Posterior vena cava (tissue), 2 donors: ENCODE results near the gene LGR6. TPM values are rescaled to one million over a fixed set of nuclear protein-coding genes. Genes with fewer than 3 reads are reported as not detected.

Experiments
- DNase-seq: peaks from one replicate; pipeline ENCODE4 v3.0.0-alpha.2; 2020; ENCODE audit warnings: low spot score
- intact Hi-C, 2 donors: fragments of 100-400 bp; cut with DNase I; formaldehyde crosslinking; loops; one replicate each; pipeline versions ENCODE4 v1.14.1 to v1.14.2; 2022 to 2023
- total RNA-seq, 2 donors: library from RNA; stranded (reverse); fragmentation: NEBNext Ultra II Directional; extraction: Animal tissue kit (Norgen Biotek cat#: 25700); gene quantifications; one replicate each; pipeline ENCODE4 v1.2.1, GENCODE V29; 2021
- donor health status: DM: yes; HTN: yes; CAD: no.
- donor health status: DM: yes; HTN: yes; CAD: no.

LGR6 gene
- total RNA-seq, 2 donors from 2014 or later, result 0.28 to 0.43 TPM

- peak; percentile 26 for DNase-seq
- intact Hi-C loops, result no loop called here
These were observed 78.7 kb downstream of the LGR6 start for GRCh38 chr1:202272103-202272845.

GRCh38 chr1:202274611-202275010, 81.0 kb downstream of the LGR6 start:
- intact Hi-C loops, result no loop called here
- peak; percentile 78 for DNase-seq

GRCh38 chr1:202275061-202275770, 81.6 kb downstream of the LGR6 start:
- intact Hi-C loops, result no loop called here

GRCh38 chr1:202276081-202276715, 82.6 kb downstream of the LGR6 start:
- intact Hi-C loops, result no loop called here
- peak; percentile 38 for DNase-seq

More at GRCh38 chr1:202275061-202275770, 81.6 kb downstream of the LGR6 start:
- peak; percentile 20 for DNase-seq

GRCh38 chr1:202276920-202277319, 83.3 kb downstream of the LGR6 start:
- intact Hi-C loops, result no loop called here
- no peak for DNase-seq

- DNase-seq, result peak; percentile 35
- intact Hi-C loops, result no loop called here
These were observed 85.2 kb downstream of the LGR6 start for GRCh38 chr1:202278751-202279150.

GRCh38 chr1:202279806-202280205, 86.2 kb downstream of the LGR6 start:
- intact Hi-C loops, result no loop called here
- DNase-seq, result no peak

- peak; percentile 20 for DNase-seq
- intact Hi-C loops, result no loop called here
These were observed 87.0 kb downstream of the LGR6 start for GRCh38 chr1:202280595-202280994.

- DNase-seq, result peak; percentile 56
- intact Hi-C loops, result no loop called here
These were observed 87.9 kb downstream of the LGR6 start for GRCh38 chr1:202281316-202282024.

- intact Hi-C loops, result no loop called here
These were observed 88.4 kb downstream of the LGR6 start for GRCh38 chr1:202282025-202282371.

GRCh38 chr1:202282596-202283283, 89.1 kb downstream of the LGR6 start:
- intact Hi-C loops, result no loop called here
- peak; percentile 51 for DNase-seq

More at GRCh38 chr1:202282025-202282371, 88.4 kb downstream of the LGR6 start:
- DNase-seq, result peak; percentile 29

- DNase-seq, result peak; percentile 72
- intact Hi-C loops, result no loop called here
These were observed 89.8 kb downstream of the LGR6 start for GRCh38 chr1:202283379-202283844.

- peak; percentile 46 for DNase-seq
- intact Hi-C loops, result no loop called here
These were observed 90.4 kb downstream of the LGR6 start for GRCh38 chr1:202283991-202284390.

- peak; percentile 6 for DNase-seq
- intact Hi-C loops, result no loop called here
These were observed 92.3 kb downstream of the LGR6 start for GRCh38 chr1:202285908-202286307.

- peak; percentile 79 for DNase-seq
- intact Hi-C loops, result no loop called here
These were observed 93.1 kb downstream of the LGR6 start for GRCh38 chr1:202286622-202287097.

- intact Hi-C loops, result no loop called here
- DNase-seq, result peak; percentile 2
These were observed 93.6 kb downstream of the LGR6 start for GRCh38 chr1:202287196-202287595.

- intact Hi-C loops, result no loop called here
- no peak for DNase-seq
These were observed 94.6 kb downstream of the LGR6 start for GRCh38 chr1:202288177-202288576.

GRCh38 chr1:202289009-202289408, 95.4 kb downstream of the LGR6 start:
- intact Hi-C loops, result no loop called here
- DNase-seq, result no peak

GRCh38 chr1:202291001-202291400, 97.4 kb downstream of the LGR6 start:
- intact Hi-C loops, result no loop called here
- no peak for DNase-seq
